Stimulated activated CD8-positive, alpha-beta memory T cell treated with anti-CD3 and anti-CD28 coated beads, Interleukin-15, amount 100 ng/mL, for 4 hours (primary cell): ENCODE results near the gene SLC25A20.
"Not testable (repeated sequence)": the region's sequence is repeated elsewhere in the genome, so short reads cannot be mapped to it uniquely, and the experiment has no call there.

Experiments
- DNase-seq, 2 donors: peaks; one replicate each; pipeline ENCODE4 v3.0.0-alpha.2; 2020; ENCODE audit warnings: low read depth in 2 of 2

The SLC25A20 gene

DNA sequence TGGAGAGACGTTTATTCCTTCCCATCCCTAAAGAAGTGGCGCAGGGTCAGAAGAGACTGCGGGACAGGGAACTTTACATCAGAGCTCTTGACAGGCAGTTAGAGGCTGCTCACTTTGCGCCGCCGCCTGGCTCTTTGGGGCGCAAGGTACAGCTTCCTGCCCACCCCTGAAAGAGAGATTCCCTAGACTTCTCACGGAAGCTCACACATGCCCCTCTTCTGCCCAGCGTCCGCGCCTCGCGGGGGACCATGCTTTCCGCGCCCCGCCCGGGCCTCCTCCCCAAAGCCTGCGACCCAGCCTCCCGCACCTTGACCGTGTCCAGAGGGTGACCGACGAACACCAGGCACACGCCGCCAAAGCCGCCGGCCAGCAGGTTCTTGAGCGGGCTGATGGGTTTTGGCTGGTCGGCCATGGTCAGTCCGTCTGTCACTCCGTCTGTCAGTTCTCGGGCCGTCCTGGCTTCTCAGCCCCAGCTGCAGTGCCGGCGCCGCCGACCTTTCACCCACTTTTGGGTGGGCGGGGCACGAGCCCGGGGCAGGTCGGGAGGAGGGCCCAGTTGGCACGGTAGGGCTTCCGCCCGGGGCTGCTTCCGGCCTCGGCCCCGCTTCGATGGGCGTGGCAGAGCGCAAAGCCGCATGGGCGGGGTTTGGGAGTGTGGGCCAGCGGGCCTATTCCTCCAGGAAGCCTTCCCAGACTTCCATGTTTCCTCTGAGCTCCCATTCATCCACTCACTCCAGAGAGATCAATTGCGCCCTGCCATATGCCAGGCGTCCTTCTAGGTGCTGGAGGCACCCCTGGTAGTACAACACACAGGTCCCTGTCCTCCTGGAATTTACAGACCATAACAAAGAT, at the start of gene SLC25A20:
Gene SLC25A20, minus strand, starts transcription at position 500 of the 852 bp plus-strand sequence. Its CDS starts 88 bp downstream, at position 412.
- DNase-seq, result peak; percentile 81 to 84

DNA sequence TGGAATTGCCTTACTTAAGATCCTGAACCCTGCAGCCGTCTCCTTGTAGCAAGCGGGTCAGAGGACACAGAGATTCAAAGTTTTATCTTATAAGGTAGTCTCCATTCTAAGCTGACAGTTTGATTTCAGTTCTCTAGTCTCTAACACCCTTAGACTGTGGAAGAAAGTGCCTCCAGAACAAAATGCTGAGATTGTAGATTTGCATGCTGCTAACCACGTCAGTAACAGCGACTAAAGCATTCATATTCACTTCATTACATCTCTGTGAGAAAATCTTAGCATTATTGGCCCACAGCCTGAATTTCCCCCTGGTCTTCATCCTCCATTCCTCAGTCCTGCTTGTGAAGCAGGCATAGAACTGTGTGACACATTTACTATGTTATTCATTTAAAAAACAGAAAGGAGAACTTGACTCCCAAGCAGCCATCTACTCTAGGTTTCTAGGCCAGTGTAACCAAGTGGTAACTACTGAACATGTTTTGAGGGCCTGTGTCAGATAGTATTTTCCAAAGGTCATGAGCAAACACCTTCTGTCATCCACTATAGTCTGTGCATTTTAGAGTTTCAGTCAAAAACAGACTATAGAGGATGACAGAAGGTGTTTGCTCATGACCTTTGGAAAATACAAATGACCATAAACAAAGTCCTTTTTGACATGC, 47.3 kb upstream of the SLC25A20 start:
- no peak for DNase-seq

GRCh38 chr3:48945432-48945831, 46.8 kb upstream of the SLC25A20 start:
- DNase-seq, result no peak

DNA sequence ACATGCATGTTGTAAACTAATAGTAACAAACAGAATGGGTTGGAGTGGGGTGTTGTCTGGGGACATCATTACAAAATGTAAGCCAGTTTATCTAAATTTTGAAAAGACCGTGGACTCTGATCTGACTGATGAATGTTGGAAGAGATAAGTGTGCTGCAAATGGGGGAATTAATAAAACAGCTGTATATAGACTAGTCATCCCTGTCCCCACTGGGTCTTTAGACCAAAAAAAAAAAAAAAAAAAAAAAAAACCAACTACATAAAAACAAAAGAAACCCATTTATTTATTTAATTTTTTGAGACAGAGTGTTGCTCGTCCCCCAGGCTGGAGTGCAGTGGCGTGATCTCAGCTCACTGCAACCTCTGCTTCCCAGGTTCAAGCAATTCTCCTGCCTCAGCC, 40.0 kb upstream of the SLC25A20 start:
- no peak for DNase-seq

GRCh38 chr3:48938156-48938555, 39.5 kb upstream of the SLC25A20 start:
- no peak for DNase-seq

DNA sequence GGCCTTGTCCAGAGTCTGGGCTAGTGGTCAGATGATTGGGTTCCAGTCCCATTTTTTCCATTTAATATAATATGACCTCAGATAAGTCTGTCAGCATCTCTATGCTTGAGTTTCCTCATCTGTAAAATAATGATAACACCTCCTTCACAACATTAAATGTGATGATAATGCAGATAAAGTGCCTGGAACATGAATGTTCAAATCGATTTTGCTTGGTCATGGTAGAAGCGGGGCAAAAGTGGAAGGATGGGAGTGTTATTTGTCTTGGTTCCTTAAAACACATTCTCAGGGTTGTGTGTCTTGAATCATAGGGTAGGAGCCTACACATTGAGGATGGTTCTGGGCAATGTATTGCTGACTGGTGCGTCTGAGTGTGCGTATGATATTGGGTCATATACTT, 36.8 kb upstream of the SLC25A20 start:
- DNase-seq, result no peak

DNA sequence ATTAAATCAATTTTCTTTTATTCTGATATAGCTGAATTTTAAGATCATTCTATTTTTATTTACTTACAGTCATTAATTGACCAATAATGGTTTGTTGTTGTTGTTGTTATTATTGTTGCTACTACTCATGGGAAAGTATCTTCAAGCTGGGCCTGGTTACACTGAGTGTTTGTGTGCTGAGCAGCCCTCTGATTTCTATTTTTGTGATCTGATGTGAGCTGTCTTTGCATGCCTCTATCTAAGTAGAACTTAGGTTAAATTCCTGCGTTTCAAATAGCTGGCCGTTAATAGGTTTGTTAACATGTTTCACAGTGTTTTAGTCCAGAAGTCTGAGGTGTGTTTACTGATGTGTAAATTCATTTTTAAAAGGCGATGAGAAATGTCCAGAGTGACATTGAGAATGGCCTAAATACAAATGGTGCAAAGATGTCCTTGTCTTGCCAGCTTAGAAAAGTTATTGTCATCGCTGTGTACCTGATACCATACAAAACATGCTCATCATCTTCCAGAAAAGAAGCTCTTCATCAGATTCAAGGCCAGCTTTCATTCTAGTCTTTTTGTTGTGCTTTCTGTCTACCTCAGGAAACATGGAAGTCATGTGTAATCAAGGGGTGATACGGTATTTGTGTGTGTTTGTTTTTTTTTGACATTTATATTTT, 35.8 kb upstream of the SLC25A20 start:
- no peak for DNase-seq

- DNase-seq, result no peak
Observed at GRCh38 chr3:48931944-48932580, 33.4 kb upstream of the SLC25A20 start.

- no peak for DNase-seq
Observed at GRCh38 chr3:48930590-48930989, 31.9 kb upstream of the SLC25A20 start.

DNA sequence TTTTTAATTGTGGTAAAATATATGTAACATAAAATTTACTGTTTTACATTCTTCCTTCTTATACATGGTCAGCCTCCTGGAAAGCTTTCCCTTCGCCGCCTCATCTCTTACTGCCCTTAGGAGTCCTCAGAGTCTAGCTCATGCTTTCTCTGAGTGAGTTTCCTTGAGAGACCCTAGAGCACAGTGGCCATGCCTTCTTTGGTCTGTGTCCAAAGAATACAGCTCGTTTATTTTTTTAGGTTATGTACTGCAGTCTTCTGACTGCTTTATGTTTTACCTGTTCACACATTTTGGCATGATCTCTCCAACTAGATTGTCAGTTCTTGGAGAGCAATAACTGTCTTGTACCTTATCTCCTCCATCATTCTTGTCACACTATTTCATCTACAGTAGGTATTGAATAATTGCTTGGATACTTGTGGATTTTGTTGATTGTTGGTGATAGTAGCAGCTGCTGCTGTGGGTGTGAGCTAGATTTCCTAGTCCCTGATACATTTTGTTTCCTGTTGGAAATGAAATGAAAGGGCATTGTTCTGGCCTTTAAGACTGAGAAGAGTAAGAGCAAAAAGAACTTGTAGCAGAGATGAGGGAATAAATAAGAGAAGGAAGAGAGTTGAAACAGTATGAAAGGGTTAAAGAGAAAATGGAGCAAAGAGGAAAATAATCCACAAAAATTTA, 30.8 kb upstream of the SLC25A20 start:
- DNase-seq, result no peak

DNA sequence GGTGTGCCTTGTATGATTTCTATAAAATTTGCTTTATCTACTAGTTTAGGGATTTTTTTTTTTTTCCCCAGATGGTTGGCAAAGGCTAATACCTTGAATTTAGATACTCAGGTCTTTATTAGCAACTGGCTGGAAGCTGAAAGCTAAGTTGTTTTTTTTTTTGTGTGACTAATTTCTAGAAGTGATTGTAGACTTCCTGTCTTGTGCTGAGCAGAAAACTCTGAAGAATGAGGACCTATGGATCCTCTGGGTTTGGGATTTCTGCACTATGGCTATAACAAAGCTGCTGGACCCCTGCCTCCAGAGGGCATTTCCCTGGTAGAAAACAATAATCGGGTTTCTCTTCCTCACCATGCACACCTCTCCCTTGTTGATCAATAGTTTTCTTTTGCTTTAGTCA, 30.0 kb upstream of the SLC25A20 start:
- DNase-seq, result no peak

- no peak for DNase-seq
Observed at GRCh38 chr3:48927928-48928327, 29.2 kb upstream of the SLC25A20 start.

- DNase-seq, result no peak
Observed at GRCh38 chr3:48926425-48927392, 28.0 kb upstream of the SLC25A20 start.

DNA sequence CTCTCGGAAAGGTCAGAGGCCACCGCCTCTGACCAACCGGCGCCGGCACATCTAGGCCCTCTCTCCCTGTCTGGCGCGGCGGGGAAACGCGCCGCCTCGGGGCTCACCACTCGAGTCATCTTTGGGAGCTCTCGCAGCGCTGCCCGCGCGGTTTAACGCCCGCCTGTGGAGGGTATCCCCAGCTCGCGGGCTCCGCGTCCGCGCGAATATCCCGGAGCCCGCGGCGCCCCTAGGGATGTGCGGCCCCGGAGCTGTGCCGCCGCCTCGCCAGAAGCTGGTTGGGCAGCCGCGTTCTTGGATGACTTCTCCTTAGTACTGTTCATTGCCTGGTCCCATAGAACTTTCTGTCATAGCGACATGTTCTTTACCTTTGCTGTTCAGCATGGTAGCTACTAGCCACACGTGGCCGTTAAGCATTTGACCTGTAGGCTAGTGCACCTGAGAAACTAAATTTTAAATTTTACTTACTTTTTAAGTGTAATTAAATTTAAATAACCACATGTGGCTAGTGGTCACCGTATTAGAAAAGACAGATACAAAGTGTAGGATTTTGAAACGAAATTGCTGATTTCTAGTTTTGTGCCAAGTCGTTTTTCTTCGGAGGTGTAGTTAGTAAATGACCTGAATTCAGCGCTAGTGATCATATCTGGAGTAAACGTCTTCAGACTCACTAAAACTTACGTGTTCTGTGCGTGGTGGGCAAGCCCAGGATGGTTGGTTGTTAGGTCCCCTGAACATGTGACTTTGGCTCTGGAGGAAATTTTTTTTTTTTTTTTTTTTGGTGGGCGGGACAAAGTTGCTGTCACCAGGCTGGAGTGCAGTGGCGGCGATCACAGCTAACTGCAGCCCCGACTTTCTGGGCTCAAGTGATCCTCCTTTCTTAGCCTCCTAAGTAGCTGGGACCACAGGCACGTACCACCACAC, 20.8 kb upstream of the SLC25A20 start:
- DNase-seq, result peak; percentile 27 to 46

- DNase-seq, result peak; percentile 70 to 82
Observed at GRCh38 chr3:48918388-48919214, 19.9 kb upstream of the SLC25A20 start, which contains the start of gene ARIH2. ARIH2 (plus strand) TSS chr3:48918842; CDS start chr3:48927559, 8,717 bp downstream.

DNA sequence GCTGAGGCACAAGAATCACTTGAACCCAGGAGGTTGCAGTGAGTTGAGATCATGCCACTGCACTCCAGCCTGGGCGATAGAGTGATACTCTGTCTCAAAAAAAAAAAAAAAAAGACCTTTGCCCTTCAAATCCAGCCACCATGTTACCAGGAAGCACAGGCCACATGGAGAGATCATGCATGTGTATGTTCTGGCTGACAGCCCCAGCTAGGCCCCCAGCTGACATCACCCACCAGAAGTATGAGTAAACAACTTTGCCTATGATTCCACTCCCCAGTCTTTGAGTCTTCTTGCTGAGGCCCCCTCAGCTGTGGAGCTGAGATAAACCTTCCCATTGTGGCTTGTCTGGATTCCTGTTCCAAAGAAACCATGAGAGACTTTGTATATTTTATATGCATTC, 16.6 kb upstream of the SLC25A20 start:
- DNase-seq, result no peak

DNA sequence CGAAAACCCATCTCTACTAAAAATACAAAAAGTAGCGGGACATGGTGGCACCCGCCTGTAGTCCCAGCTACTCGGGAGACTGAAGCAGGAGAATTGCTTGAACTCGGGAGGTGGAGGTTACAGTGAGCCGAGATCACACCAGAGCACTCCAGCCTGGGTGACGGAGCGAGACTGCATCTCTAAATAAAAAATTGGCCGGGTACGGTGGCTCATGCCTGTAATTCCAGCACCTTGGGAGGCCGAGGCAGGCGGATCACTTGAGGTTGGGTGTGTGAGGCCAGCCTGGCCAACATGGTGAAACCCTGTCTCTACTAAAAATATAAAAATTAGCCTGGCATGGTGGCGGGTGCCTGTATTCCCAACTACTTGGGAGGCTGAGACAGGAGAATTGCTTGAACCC, 8.3 kb upstream of the SLC25A20 start:
- DNase-seq, result not testable (repeated sequence)

DNA sequence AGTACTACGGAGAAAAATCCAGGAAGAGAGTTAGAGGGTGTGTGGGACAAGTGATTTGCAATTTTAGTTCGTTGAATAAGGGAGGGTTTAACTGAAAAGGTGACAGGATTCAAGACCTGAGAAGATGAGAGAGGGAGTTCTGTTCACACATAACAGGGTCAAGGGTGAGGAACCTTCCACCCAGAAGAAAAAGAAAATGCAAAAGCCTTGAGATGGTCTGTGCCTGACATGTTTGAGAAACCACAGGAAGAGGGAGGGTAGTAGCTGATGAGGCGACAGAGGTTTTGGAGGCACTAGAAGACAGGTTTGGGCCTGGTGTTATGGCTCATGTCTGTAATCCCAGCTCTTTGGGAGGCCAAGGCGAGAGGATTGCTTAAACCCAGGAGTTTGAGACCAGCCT, 591 bp upstream of the SLC25A20 start:
- DNase-seq, result no peak
